ENCODE results near the gene SEMA5B. TPM values are rescaled to one million over a fixed set of nuclear protein-coding genes. Genes with fewer than 3 reads are reported as not detected.

The SEMA5B gene
- polyA plus RNA-seq, 1 donor (not counting 4 experiments of a cell fraction or from before 2014, with no cell fraction given), result 0.04 TPM

- dilution Hi-C loops (cut with MboI; ENCODE audit: extremely low pct_ligation_motif_present, low sequenced_read_pairs), result no loop called here
- H3K9me1 ChIP-seq (ENCODE audit: control insufficient read depth, extremely low read depth, insufficient read depth, low read length), result no peaks in the 10 kb centered on the region
- no peaks in the 10 kb centered on the region for H3K36me3 ChIP-seq (ENCODE audit: control insufficient read depth in 2 of 2, extremely low read depth in 1 of 2, insufficient read depth in 2 of 2, low read length in 2 of 2)
- H3K27ac ChIP-seq (ENCODE audit: control insufficient read depth, insufficient read depth, low read length), result no peak overlapping the region
- TF ChIP-seq EZH2 (IDR thresholded peaks at IDR 0.05; ENCODE audit: low read length) (no peak), CTCF (optimal IDR thresholded peaks at IDR 0.05 in 1 of 3, IDR thresholded peaks at IDR 0.05 in 1 of 3, conservative IDR thresholded peaks at IDR 0.05 in 1 of 3; ENCODE audit: extremely low read depth in 1 of 3, insufficient read depth in 2 of 3, low read length in 3 of 3) (no peak)
- H3K9ac ChIP-seq (ENCODE audit: control insufficient read depth, extremely low read depth, insufficient read depth, low read length), result no peak overlapping the region
- no peaks in the 10 kb centered on the region for H4K20me1 ChIP-seq (ENCODE audit: control insufficient read depth, extremely low read depth, insufficient read depth, low read length)
- H3K79me2 ChIP-seq (ENCODE audit: control insufficient read depth, insufficient read depth, low read length), result no peaks in the 10 kb centered on the region
- no peak overlapping the region for H3K4me2 ChIP-seq (ENCODE audit: control insufficient read depth, extremely low read depth, insufficient read depth, low read depth, low read length)
- no peak overlapping the region for H3K4me3 ChIP-seq (ENCODE audit: control insufficient read depth in 2 of 3, extremely low read depth in 1 of 3, insufficient read depth in 2 of 3, low read depth in 1 of 3, low read length in 3 of 3)
- H3K27me3 ChIP-seq (ENCODE audit: control insufficient read depth, extremely low read depth, insufficient read depth, low read length), result peaks cover 12% of the 10 kb centered on the region
- no peak for DNase-seq (ENCODE audit: low read depth, low spot score)
- FAIRE-seq, result no peak
- no peaks in the 10 kb centered on the region for H3K9me3 ChIP-seq (ENCODE audit: control insufficient read depth, low read depth, low read length)
- no peaks in the 10 kb centered on the region for H3K4me1 ChIP-seq (ENCODE audit: control insufficient read depth, extremely low read depth, insufficient read depth, low read length)
- no peak overlapping the region for H2AFZ ChIP-seq (ENCODE audit: control insufficient read depth, low read length)
Measured at GRCh38 chr3:122908251-122908650, 119.3 kb downstream of the SEMA5B start.

- Histone ChIP-seq H3K27me3 (ENCODE audit: control insufficient read depth, extremely low read depth, insufficient read depth, low read length) (peaks cover 4% of the 10 kb centered on the region), H3K4me3 (ENCODE audit: control insufficient read depth in 2 of 3, extremely low read depth in 1 of 3, insufficient read depth in 2 of 3, low read depth in 1 of 3, low read length in 3 of 3) (no peak overlapping the region), H2AFZ (ENCODE audit: control insufficient read depth, low read length) (no peak overlapping the region), H3K4me2 (ENCODE audit: control insufficient read depth, extremely low read depth, insufficient read depth, low read depth, low read length) (no peak overlapping the region), H3K9ac (ENCODE audit: control insufficient read depth, extremely low read depth, insufficient read depth, low read length) (no peak overlapping the region), H4K20me1 (ENCODE audit: control insufficient read depth, extremely low read depth, insufficient read depth, low read length) (no peaks in the 10 kb centered on the region), H3K4me1 (ENCODE audit: control insufficient read depth, extremely low read depth, insufficient read depth, low read length) (peaks cover 5% of the 10 kb centered on the region), H3K79me2 (ENCODE audit: control insufficient read depth, insufficient read depth, low read length) (no peaks in the 10 kb centered on the region), H3K27ac (ENCODE audit: control insufficient read depth, insufficient read depth, low read length) (no peak overlapping the region), H3K36me3 (ENCODE audit: control insufficient read depth in 2 of 2, extremely low read depth in 1 of 2, insufficient read depth in 2 of 2, low read length in 2 of 2) (no peaks in the 10 kb centered on the region), H3K9me1 (ENCODE audit: control insufficient read depth, extremely low read depth, insufficient read depth, low read length) (no peaks in the 10 kb centered on the region), H3K9me3 (ENCODE audit: control insufficient read depth, low read depth, low read length) (no peaks in the 10 kb centered on the region)
- DNase-seq (ENCODE audit: low read depth, low spot score) (no peak), FAIRE-seq (no peak)
- no peak for TF ChIP-seq EZH2 (IDR thresholded peaks at IDR 0.05; ENCODE audit: low read length)
- TF ChIP-seq CTCF (optimal IDR thresholded peaks at IDR 0.05 in 1 of 3, IDR thresholded peaks at IDR 0.05 in 1 of 3, conservative IDR thresholded peaks at IDR 0.05 in 1 of 3; ENCODE audit: extremely low read depth in 1 of 3, insufficient read depth in 2 of 3, low read length in 3 of 3), result no peak
- dilution Hi-C loops (cut with MboI; ENCODE audit: extremely low pct_ligation_motif_present, low sequenced_read_pairs), result no loop called here
Measured at GRCh38 chr3:122907471-122907870, 120.1 kb downstream of the SEMA5B start.
